Panc1 (cell line): ENCODE measurements around the gene RHOG.

Experiments used
- POLR2AphosphoS5 ChIP-seq: IDR thresholded peaks from 2 replicates; pipeline ENCODE4 v1.6.1; 2012; ENCODE audit warnings: mild to moderate bottlenecking, low read depth, low read length, moderate library complexity
- REST ChIP-seq, 2 experiments: IDR thresholded peaks; 2 replicates each; pipeline ENCODE4 v1.6.1; 2011 to 2012; ENCODE audit warnings: low read depth in 2 of 2, control low read depth in 1 of 2, low read length in 1 of 2, mild to moderate bottlenecking in 1 of 2, moderate library complexity in 1 of 2; ENCODE audit not compliant: insufficient read depth in 1 of 2
- SIN3A ChIP-seq: IDR thresholded peaks from 2 replicates; pipeline ENCODE4 v1.6.1; 2012; ENCODE audit warnings: low read depth, mild to moderate bottlenecking, low read length, moderate library complexity, borderline replicate concordance; ENCODE audit not compliant: insufficient read depth
- TF ChIP-seq, protein P1 (sequence below): fragments of 450-650 bp; IDR thresholded peaks from 2 replicates; pipeline ENCODE4 v1.5.1; 2017; ENCODE audit warnings: mild to moderate bottlenecking

GRCh38 chr11:3781423-3781822 lies 59.3 kb downstream of the RHOG start:
- TF ChIP-seq, protein P1, sequence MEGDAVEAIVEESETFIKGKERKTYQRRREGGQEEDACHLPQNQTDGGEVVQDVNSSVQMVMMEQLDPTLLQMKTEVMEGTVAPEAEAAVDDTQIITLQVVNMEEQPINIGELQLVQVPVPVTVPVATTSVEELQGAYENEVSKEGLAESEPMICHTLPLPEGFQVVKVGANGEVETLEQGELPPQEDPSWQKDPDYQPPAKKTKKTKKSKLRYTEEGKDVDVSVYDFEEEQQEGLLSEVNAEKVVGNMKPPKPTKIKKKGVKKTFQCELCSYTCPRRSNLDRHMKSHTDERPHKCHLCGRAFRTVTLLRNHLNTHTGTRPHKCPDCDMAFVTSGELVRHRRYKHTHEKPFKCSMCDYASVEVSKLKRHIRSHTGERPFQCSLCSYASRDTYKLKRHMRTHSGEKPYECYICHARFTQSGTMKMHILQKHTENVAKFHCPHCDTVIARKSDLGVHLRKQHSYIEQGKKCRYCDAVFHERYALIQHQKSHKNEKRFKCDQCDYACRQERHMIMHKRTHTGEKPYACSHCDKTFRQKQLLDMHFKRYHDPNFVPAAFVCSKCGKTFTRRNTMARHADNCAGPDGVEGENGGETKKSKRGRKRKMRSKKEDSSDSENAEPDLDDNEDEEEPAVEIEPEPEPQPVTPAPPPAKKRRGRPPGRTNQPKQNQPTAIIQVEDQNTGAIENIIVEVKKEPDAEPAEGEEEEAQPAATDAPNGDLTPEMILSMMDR = no peak
- no peak for TF ChIP-seq POLR2AphosphoS5
- TF ChIP-seq REST (IDR thresholded peaks at IDR 0.05; ENCODE audit: insufficient read depth in 1 of 2, low read depth in 2 of 2, low read length in 1 of 2) = no peak
- TF ChIP-seq SIN3A = no peak
